Progenitor cell of endocrine pancreas (in vitro differentiated cells): Measurements from ENCODE around the gene WIPF3. TPM values are rescaled to one million over a fixed set of nuclear protein-coding genes. Genes with fewer than 3 reads are reported as not detected.

Experiments used
- DNase-seq: peaks from one replicate; pipeline ENCODE4 v3.0.0; 2021; ENCODE audit warnings: low spot score; ENCODE audit not compliant: unreplicated experiment
- H3K27ac Mint-ChIP-seq: 2 replicates; pipeline ENCODE4 v1.8.0; 2021; ENCODE audit warnings: mild to moderate bottlenecking, moderate library complexity, mixed read lengths
- H3K27me3 Mint-ChIP-seq: 2 replicates; pipeline ENCODE4 v1.8.0; 2021; ENCODE audit warnings: mixed read lengths
- H3K36me3 Mint-ChIP-seq: 2 replicates; pipeline ENCODE4 v1.8.0; 2022; ENCODE audit warnings: mixed read lengths; ENCODE audit not compliant: insufficient read depth
- H3K4me1 Mint-ChIP-seq: 2 replicates; pipeline ENCODE4 v1.8.0; 2021; ENCODE audit warnings: low read depth, mixed read lengths
- H3K4me3 Mint-ChIP-seq: 2 replicates; pipeline ENCODE4 v1.8.0; 2021; ENCODE audit warnings: low read depth, mild to moderate bottlenecking, moderate library complexity, mixed read lengths
- H3K9me3 Mint-ChIP-seq: 2 replicates; pipeline ENCODE4 v1.8.0; 2021; ENCODE audit warnings: low read depth, mixed read lengths
- CTCF ChIP-seq: fragments of 200-600 bp; sonication (generic); IDR thresholded peaks from one replicate; pipeline ENCODE4 v1.5.0; 2021; ENCODE audit warnings: antibody characterized with exemption, mild to moderate bottlenecking; ENCODE audit not compliant: unreplicated experiment
- total RNA-seq: library from RNA; stranded (reverse); gene quantifications from 2 replicates; pipeline ENCODE4 v1.2.1, GENCODE V29; 2021

The WIPF3 gene
- total RNA-seq, 1 donor from 2014 or later: 8.9 TPM

- Mint-ChIP-seq H3K27ac (peak overlapping the region; percentile 9), H3K27me3 (no peaks in the 10 kb centered on the region), H3K36me3 (no peaks in the 10 kb centered on the region), H3K9me3 (no peaks in the 10 kb centered on the region), H3K4me1 (peaks cover 7% of the 10 kb centered on the region), H3K4me3 (no peak overlapping the region)
- no peak for TF ChIP-seq CTCF
- no peak for DNase-seq
Measured at GRCh38 chr7:29815181-29816105, 9.1 kb downstream of the WIPF3 start.

DNA sequence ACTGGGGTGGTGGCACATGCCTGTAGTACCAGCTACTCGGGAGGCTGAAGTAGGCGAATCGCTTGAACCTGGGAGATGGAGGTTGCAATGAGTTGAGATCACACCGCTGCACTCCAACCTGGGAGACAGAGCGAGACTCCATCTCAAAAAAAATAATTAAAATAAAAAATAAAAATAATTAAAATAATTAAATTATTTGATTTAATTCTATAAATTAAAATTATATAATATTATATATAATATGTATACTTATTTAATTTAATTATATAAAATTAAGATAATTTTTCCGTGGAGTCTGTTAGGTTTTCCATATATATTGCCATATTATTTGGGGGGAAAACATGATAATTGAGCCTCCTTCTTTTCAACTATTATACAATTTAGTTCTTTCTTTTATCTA lies 12.0 kb downstream of the WIPF3 start:
- H3K27ac Mint-ChIP-seq: no peak overlapping the region
- no peak for DNase-seq
- no peak overlapping the region for H3K4me3 Mint-ChIP-seq
- no peaks in the 10 kb centered on the region for H3K36me3 Mint-ChIP-seq
- no peak for TF ChIP-seq CTCF
- peaks cover 4% of the 10 kb centered on the region for H3K9me3 Mint-ChIP-seq
- peaks cover 7% of the 10 kb centered on the region for H3K4me1 Mint-ChIP-seq
- H3K27me3 Mint-ChIP-seq: no peaks in the 10 kb centered on the region

DNA sequence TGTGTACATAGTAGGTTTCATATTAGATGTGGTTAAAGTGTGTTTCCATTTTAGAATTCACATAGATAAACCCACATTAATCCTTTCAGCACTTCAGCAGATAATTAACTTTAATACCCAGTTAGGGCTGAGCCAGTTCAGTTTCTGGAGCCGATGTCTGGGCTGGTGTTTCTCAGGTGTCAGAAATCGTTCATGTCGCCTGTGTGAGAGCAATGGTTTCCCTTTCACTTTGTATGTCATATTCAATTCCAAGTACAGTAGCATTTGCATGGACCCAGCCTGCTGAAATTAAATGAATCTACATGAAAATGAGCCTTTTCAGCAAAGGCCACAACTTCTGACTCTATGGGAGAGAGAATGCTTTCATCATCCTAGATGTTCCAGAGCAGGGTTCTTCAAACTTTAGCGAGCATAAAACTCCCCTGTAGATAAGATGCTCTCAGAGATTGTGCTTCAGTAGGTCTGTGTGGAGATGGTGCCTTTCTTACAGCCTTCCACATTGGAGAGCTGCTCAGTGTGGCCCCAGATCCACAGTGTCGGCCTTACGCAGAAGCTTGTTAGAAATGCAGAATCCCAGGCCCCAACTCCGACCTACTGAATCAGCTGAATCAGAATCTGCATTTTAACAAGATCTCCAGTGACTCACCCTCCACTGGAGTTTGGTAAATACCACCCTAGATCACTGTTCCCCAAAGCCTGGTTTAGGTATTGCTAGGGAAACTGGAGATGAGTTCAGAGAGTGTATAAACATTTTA lies 19.6 kb downstream of the WIPF3 start:
- DNase-seq: no peak
- Mint-ChIP-seq H3K9me3 (peaks cover 4% of the 10 kb centered on the region), H3K27me3 (no peaks in the 10 kb centered on the region), H3K4me1 (no peaks in the 10 kb centered on the region), H3K27ac (no peak overlapping the region), H3K36me3 (peaks cover 2% of the 10 kb centered on the region), H3K4me3 (no peak overlapping the region)
- TF ChIP-seq CTCF: no peak

DNA sequence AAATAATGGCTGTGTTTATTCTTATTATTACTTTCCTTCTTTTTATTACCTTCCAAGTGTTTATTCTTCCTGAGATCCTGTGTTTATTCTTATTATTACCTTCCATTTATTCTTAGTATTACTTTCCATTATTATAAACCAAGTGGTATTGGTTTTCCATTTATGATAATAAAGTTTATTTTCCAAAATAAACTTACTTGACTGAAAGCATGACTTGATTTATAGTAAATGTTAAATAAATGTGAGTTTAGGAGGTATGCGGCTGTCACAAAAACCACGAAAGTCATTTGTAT lies 20.2 kb downstream of the WIPF3 start:
- Mint-ChIP-seq H3K27ac (no peak overlapping the region), H3K4me3 (no peak overlapping the region)

More for the DNA sequence above, 20.2 kb downstream of the WIPF3 start:
- Mint-ChIP-seq H3K9me3 (peaks cover 8% of the 10 kb centered on the region), H3K4me1 (no peaks in the 10 kb centered on the region), H3K27me3 (no peaks in the 10 kb centered on the region), H3K36me3 (peaks cover 4% of the 10 kb centered on the region)
- DNase-seq: no peak
- TF ChIP-seq CTCF: no peak
